ENCODE results near the gene FAXDC2. TPM values are rescaled to one million over a fixed set of nuclear protein-coding genes. Genes with fewer than 3 reads are reported as not detected.

Gene FAXDC2
- total and polyA plus RNA-seq, 9 of the 15 experiments (the other 6 are each of a cell fraction or from before 2014, with no cell fraction given), result 2.4 to 30.0 (median 9.9) TPM

DNA sequence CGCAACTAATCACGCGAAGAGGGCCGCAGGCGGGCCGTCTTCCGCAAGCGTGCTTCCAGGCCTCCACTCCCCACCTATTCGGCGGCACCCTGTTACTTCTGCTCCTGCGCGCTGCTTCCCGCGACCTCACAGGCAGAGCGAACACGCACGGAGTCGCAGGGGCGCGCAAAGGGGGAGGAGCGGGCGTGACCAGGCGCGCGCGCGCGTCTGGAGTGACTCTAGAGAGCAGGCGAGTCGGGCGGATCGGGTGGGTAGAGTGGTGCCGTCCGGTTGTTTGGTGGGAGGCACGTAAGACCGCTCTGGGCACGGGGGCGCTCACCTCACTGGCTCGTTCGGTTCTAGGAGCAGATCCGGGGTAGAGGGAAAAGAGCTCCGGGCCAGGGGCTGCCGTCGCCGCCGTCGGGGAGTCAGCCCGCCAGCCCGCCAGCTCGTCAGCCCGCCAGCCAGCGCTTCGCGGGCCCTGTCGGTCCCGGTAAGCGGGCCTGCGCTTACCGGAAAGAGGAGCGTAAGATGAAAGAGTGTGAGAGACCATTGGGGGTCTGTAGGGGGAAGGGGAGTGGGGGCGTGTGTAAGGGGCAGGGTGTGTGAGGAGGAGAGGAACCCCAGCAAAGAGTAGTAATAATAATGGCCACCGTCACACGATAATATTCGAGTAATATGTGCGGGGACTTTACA lies 8.0 kb upstream of the FAXDC2 start, which contains the start of gene CNOT8 (continued):
- TF ChIP-seq, protein P1, sequence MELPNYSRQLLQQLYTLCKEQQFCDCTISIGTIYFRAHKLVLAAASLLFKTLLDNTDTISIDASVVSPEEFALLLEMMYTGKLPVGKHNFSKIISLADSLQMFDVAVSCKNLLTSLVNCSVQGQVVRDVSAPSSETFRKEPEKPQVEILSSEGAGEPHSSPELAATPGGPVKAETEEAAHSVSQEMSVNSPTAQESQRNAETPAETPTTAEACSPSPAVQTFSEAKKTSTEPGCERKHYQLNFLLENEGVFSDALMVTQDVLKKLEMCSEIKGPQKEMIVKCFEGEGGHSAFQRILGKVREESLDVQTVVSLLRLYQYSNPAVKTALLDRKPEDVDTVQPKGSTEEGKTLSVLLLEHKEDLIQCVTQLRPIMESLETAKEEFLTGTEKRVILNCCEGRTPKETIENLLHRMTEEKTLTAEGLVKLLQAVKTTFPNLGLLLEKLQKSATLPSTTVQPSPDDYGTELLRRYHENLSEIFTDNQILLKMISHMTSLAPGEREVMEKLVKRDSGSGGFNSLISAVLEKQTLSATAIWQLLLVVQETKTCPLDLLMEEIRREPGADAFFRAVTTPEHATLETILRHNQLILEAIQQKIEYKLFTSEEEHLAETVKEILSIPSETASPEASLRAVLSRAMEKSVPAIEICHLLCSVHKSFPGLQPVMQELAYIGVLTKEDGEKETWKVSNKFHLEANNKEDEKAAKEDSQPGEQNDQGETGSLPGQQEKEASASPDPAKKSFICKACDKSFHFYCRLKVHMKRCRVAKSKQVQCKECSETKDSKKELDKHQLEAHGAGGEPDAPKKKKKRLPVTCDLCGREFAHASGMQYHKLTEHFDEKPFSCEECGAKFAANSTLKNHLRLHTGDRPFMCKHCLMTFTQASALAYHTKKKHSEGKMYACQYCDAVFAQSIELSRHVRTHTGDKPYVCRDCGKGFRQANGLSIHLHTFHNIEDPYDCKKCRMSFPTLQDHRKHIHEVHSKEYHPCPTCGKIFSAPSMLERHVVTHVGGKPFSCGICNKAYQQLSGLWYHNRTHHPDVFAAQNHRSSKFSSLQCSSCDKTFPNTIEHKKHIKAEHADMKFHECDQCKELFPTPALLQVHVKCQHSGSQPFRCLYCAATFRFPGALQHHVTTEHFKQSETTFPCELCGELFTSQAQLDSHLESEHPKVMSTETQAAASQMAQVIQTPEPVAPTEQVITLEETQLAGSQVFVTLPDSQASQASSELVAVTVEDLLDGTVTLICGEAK (IDR thresholded peaks at IDR 0.05), result peak; percentile 77
- TF ChIP-seq, protein P1 (CRISPR knock-in tag; IDR thresholded peaks at IDR 0.05), result no peak
- TF ChIP-seq NFRKB (IDR thresholded peaks at IDR 0.05; ENCODE audit: low read depth), result 0 out of 2 replicates have a peak, but pooled peaks have one; percentile 11
- no peak for TF ChIP-seq MCM5 (IDR thresholded peaks at IDR 0.05; ENCODE audit: low read depth)
- TF ChIP-seq POLR2AphosphoS2 (IDR thresholded peaks at IDR 0.05; ENCODE audit: low read length), result 0 out of 2 replicates have a peak, but pooled peaks have one; percentile 40
- peak; percentile 17; the same call in 1 of the 2 replicates for TF ChIP-seq ESRRA (IDR thresholded peaks at IDR 0.05; ENCODE audit: borderline replicate concordance, low read depth)
- TF ChIP-seq HDAC2 (IDR thresholded peaks at IDR 0.05), result no peak
- TF ChIP-seq RUNX1 (IDR thresholded peaks at IDR 0.05; ENCODE audit: low read depth), result 0 out of 2 replicates have a peak, but pooled peaks have one; percentile 2
- no peak for TF ChIP-seq NEUROD1 (IDR thresholded peaks at IDR 0.05; ENCODE audit: borderline replicate concordance, low read depth, low read length, partially characterized antibody)
- TF ChIP-seq POLR2AphosphoS5 (IDR thresholded peaks at IDR 0.05; ENCODE audit: control insufficient read depth, insufficient read depth, low read depth, low read length), result peak; percentile 91
- TF ChIP-seq KHSRP (IDR thresholded peaks at IDR 0.05), result no peak
- TF ChIP-seq HOXB6 (CRISPR knock-in tag; IDR thresholded peaks at IDR 0.05; ENCODE audit: borderline replicate concordance), result no peak
- TF ChIP-seq HNRNPK (IDR thresholded peaks at IDR 0.05; ENCODE audit: low read depth, low read length, poor library complexity, severe bottlenecking), result no peak
- TF ChIP-seq, protein P2, sequence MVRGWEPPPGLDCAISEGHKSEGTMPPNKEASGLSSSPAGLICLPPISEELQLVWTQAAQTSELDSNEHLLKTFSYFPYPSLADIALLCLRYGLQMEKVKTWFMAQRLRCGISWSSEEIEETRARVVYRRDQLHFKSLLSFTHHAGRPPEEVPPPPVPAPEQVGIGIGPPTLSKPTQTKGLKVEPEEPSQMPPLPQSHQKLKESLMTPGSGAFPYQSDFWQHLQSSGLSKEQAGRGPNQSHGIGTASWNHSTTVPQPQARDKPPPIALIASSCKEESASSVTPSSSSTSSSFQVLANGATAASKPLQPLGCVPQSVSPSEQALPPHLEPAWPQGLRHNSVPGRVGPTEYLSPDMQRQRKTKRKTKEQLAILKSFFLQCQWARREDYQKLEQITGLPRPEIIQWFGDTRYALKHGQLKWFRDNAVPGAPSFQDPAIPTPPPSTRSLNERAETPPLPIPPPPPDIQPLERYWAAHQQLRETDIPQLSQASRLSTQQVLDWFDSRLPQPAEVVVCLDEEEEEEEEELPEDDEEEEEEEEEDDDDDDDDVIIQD (CRISPR knock-in tag; IDR thresholded peaks at IDR 0.05), result 0 out of 2 replicates have a peak, but pooled peaks have one; percentile 44
- TF ChIP-seq FOXJ3 (CRISPR knock-in tag; IDR thresholded peaks at IDR 0.05), result no peak
- TF ChIP-seq XRCC4 (IDR thresholded peaks at IDR 0.05; ENCODE audit: extremely low read depth, insufficient read depth, insufficient read length), result no peak
- peak; percentile 92 for TF ChIP-seq SP1 (CRISPR knock-in tag; IDR thresholded peaks at IDR 0.05)
- TF ChIP-seq ZNF212 (CRISPR knock-in tag; IDR thresholded peaks at IDR 0.05), result no peak

All from K562 (cell line).